IMR-90 (cell line): Measurements from ENCODE around the gene NEO1. TPM values are rescaled to one million over a fixed set of nuclear protein-coding genes. Genes with fewer than 3 reads are reported as not detected.

Source experiments
- ATAC-seq: fragments of 200-7000 bp; cut with Tn5 transposase; 2 replicates; pipeline ENCODE4 v1.9.1; 2020; ENCODE audit warnings: low read depth, mild to moderate bottlenecking, moderate library complexity
- BruUV-seq: library from RNA; stranded (reverse); fragments of 400-500 nt; replicated peaks from 2 replicates; lab custom pipeline; 2021; lab: Mats Ljungman, UMichigan
- CTCF ChIA-PET: fragments of 300-600 bp; formaldehyde crosslinking; extraction: SDS; loops from one replicate; lab custom pipeline; 2021; ENCODE audit warnings: antibody characterized with exemption; lab: Yijun Ruan, JAX
- POLR2A ChIA-PET: fragments of 300-600 bp; sonication (Branson Sonifier 250); formaldehyde crosslinking; loops from one replicate; lab custom pipeline; 2022; ENCODE audit warnings: antibody characterized with exemption; ENCODE audit not compliant: unreplicated experiment; lab: Charles Lee
- DNase-seq: peaks from one replicate; pipeline ENCODE4 v3.0.0; 2013
- H2AFZ ChIP-seq: replicated peaks from 2 replicates; pipeline ENCODE3; 2013; ENCODE audit warnings: low read length, mild to moderate bottlenecking; ENCODE audit not compliant: poor library complexity
- H2AK5ac ChIP-seq: 2 replicates; pipeline ENCODE4 v1.6.1; 2013; ENCODE audit warnings: low read depth, low read length, inconsistent platforms
- H2AK9ac ChIP-seq: replicated peaks from 2 replicates; pipeline ENCODE3; 2013; ENCODE audit warnings: mild to moderate bottlenecking, low read depth, low read length, moderate library complexity; ENCODE audit not compliant: poor library complexity
- H2BK120ac ChIP-seq: 2 replicates; pipeline ENCODE4 v1.6.1; 2013; ENCODE audit warnings: low read depth, low read length, inconsistent platforms
- H2BK15ac ChIP-seq: 3 replicates; pipeline ENCODE4 v1.6.1; 2013; ENCODE audit warnings: low read depth, low read length, inconsistent platforms
- H2BK20ac ChIP-seq: 2 replicates; pipeline ENCODE4 v1.6.1; 2013; ENCODE audit warnings: low read depth, mild to moderate bottlenecking, inconsistent platforms, low read length, moderate library complexity
- H2BK5ac ChIP-seq: 2 replicates; pipeline ENCODE4 v1.6.1; 2013; ENCODE audit warnings: mild to moderate bottlenecking, low read depth, low read length, inconsistent platforms; ENCODE audit not compliant: poor library complexity, severe bottlenecking
- H3K14ac ChIP-seq: replicated peaks from 2 replicates; pipeline ENCODE4 v1.6.1; 2013; ENCODE audit warnings: low read depth, low read length, inconsistent platforms
- H3K18ac ChIP-seq: 2 replicates; pipeline ENCODE4 v1.6.1; 2013; ENCODE audit warnings: low read depth, low read length, control low read depth
- H3K23ac ChIP-seq: 2 replicates; pipeline ENCODE4 v1.6.1; 2013; ENCODE audit warnings: low read depth, low read length, inconsistent platforms
- H3K27ac ChIP-seq: 2 replicates; pipeline ENCODE4 v1.5.1; 2013; ENCODE audit warnings: mild to moderate bottlenecking, control low read depth, low read length; ENCODE audit not compliant: insufficient read depth
- H3K27me3 ChIP-seq: 2 replicates; pipeline ENCODE4 v1.6.1; 2013; ENCODE audit warnings: low read length; ENCODE audit not compliant: control insufficient read depth, insufficient read depth
- H3K36me3 ChIP-seq: 2 replicates; pipeline ENCODE4 v1.6.1; 2013; ENCODE audit warnings: low read length, mixed read lengths; ENCODE audit not compliant: control insufficient read depth, insufficient read depth
- H3K4ac ChIP-seq: 2 replicates; pipeline ENCODE4 v1.6.1; 2013; ENCODE audit warnings: low read depth, low read length, inconsistent platforms
- H3K4me1 ChIP-seq: 2 replicates; pipeline ENCODE4 v1.6.1; 2013; ENCODE audit warnings: low read length, mixed read lengths; ENCODE audit not compliant: control insufficient read depth, insufficient read depth
- H3K4me2 ChIP-seq: 2 replicates; pipeline ENCODE4 v1.6.1; 2013; ENCODE audit warnings: low read depth, mild to moderate bottlenecking, control low read depth, low read length, moderate library complexity
- H3K4me3 ChIP-seq: 2 replicates; pipeline ENCODE4 v1.5.1; 2013; ENCODE audit warnings: low read depth, mild to moderate bottlenecking, control low read depth, low read length, moderate library complexity; ENCODE audit not compliant: insufficient read depth
- H3K56ac ChIP-seq: 2 replicates; pipeline ENCODE4 v1.6.1; 2013; ENCODE audit warnings: low read length, inconsistent platforms; ENCODE audit not compliant: insufficient read depth; ENCODE audit errors: extremely low read depth
- H3K79me1 ChIP-seq, 2 experiments: 2 replicates each; pipeline ENCODE4 v1.6.1; 2013; ENCODE audit warnings: low read length in 2 of 2, inconsistent platforms in 1 of 2, low read depth in 1 of 2
- H3K9ac ChIP-seq: 2 replicates; pipeline ENCODE4 v1.6.1; 2013; ENCODE audit warnings: low read depth, low read length, control low read depth
- H3K9me1 ChIP-seq: 2 replicates; pipeline ENCODE4 v1.6.1; 2013; ENCODE audit warnings: low read length, inconsistent platforms; ENCODE audit not compliant: insufficient read depth
- H3K9me3 ChIP-seq: 2 replicates; pipeline ENCODE4 v1.6.1; 2013; ENCODE audit warnings: low read length; ENCODE audit not compliant: control insufficient read depth, insufficient read depth
- H4K20me1 ChIP-seq: 2 replicates; pipeline ENCODE4 v1.6.1; 2013; ENCODE audit warnings: low read length, inconsistent platforms; ENCODE audit not compliant: insufficient read depth
- H4K5ac ChIP-seq: 2 replicates; pipeline ENCODE4 v1.6.1; 2013; ENCODE audit warnings: mild to moderate bottlenecking, low read depth, low read length, control low read depth
- H4K8ac ChIP-seq, 2 experiments: 2 replicates each; pipeline ENCODE4 v1.6.1; 2013; ENCODE audit warnings: low read depth in 2 of 2, low read length in 2 of 2, control low read depth in 1 of 2, inconsistent platforms in 1 of 2
- H4K91ac ChIP-seq: 2 replicates; pipeline ENCODE4 v1.6.1; 2013; ENCODE audit warnings: low read depth, low read length, inconsistent platforms; ENCODE audit not compliant: insufficient read depth
- RFX5 ChIP-seq: IDR thresholded peaks from 2 replicates; pipeline ENCODE4 v1.8.0; 2012; ENCODE audit warnings: low read depth, mild to moderate bottlenecking, low read length, moderate library complexity
- WGBS, 2 experiments: methylation state at CpG; one replicate each; pipeline versions ENCODE4 v1.1.5 to v1.1.7; 2013; ENCODE audit warnings: missing lambda C conversion rate in 2 of 2; ENCODE audit not compliant: insufficient read length in 1 of 2; ENCODE audit errors: extremely low coverage in 2 of 2; 5-methylcytosine and 5-hydroxymethylcytosine counted together
- dilution Hi-C: fragments of 300-500 bp; cut with HindIII; formaldehyde crosslinking; loops from one replicate; pipeline ENCODE4 v1.14.3; 2018; ENCODE audit warnings: low sequenced_read_pairs; ENCODE audit not compliant: unreplicated experiment
- in situ Hi-C: fragments of 300-500 bp; cut with MboI; formaldehyde crosslinking; loops from 3 replicates; pipeline ENCODE4 v1.14.3; 2019; ENCODE audit warnings: low sequenced_read_pairs, inconsistent platforms, mixed read lengths
- intact Hi-C: fragments of 100-400 bp; cut with micrococcal nuclease; formaldehyde crosslinking; loops from 2 replicates; pipeline ENCODE4 v1.10.0; 2022
- polyA plus RNA-seq, 3 experiments: library from polyadenylated mRNA; depleted of rRNA; stranded (reverse); fragments of >200 nt; gene quantifications; 2 replicates each; pipeline ENCODE4 v1.2.3, GENCODE V29; 2012; ENCODE audit warnings: low replicate concordance in 1 of 3
- total RNA-seq: library from RNA; depleted of rRNA; stranded (reverse); fragments of >200 nt; gene quantifications from 2 replicates; pipeline ENCODE4 v1.2.3, GENCODE V29; 2012

Gene NEO1
- total and polyA plus RNA-seq, 2 of the 4 experiments (the other 2 are of a cell fraction): 16.3 to 18.5 TPM

- BruUV-seq: no TSS peak
- H4K91ac ChIP-seq: no peak overlapping the region
- TF ChIP-seq RFX5: no peak
- no peak overlapping the region for H2BK20ac ChIP-seq
- H3K14ac ChIP-seq: no peak overlapping the region
- in situ Hi-C loops: no loop called here
- no peak overlapping the region for H3K27ac ChIP-seq
- no peak overlapping the region for H2BK120ac ChIP-seq
- peaks cover 54% of the 10 kb centered on the region for H3K27me3 ChIP-seq
- no peak overlapping the region for H2AK9ac ChIP-seq
- H4K8ac ChIP-seq: no peak overlapping the region
- H3K36me3 ChIP-seq: no peaks in the 10 kb centered on the region
- H2BK5ac ChIP-seq: no peak overlapping the region
- WGBS, 2 experiments: no CpG with 5 or more reads among the region's 8 CpGs
- H4K5ac ChIP-seq: no peak overlapping the region
- no peak overlapping the region for H3K56ac ChIP-seq
- H4K20me1 ChIP-seq: no peaks in the 10 kb centered on the region; the same call in 1 of the 2 replicates
- ChIA-PET CTCF (no interaction called here), POLR2A (no interaction called here)
- H3K9me1 ChIP-seq: no peaks in the 10 kb centered on the region
- H3K23ac ChIP-seq: no peak overlapping the region
- H3K4ac ChIP-seq: no peak overlapping the region
- ATAC-seq (no peak), DNase-seq (no peak)
- no peak overlapping the region for H2AK5ac ChIP-seq
- H3K9me3 ChIP-seq: no peaks in the 10 kb centered on the region
- H3K18ac ChIP-seq: no peak overlapping the region
- intact Hi-C loops: no loop called here
- no peaks in the 10 kb centered on the region for H3K79me1 ChIP-seq
- no peak overlapping the region for H3K4me3 ChIP-seq
- no peak overlapping the region for H2BK15ac ChIP-seq
- dilution Hi-C loops: no loop called here
- H3K9ac ChIP-seq: no peak overlapping the region
- H3K4me1 ChIP-seq: no peaks in the 10 kb centered on the region
- H2AFZ ChIP-seq: no peak overlapping the region
- H3K4me2 ChIP-seq: no peak overlapping the region
These were observed 284.9 kb downstream of the NEO1 start for GRCh38 chr15:73337187-73337586.
